ENCODE data around the gene IGSF23.

- TF ChIP-seq CTCF (IDR thresholded peaks at IDR 0.05) (no peak), ZFX (IDR thresholded peaks at IDR 0.05; ENCODE audit: borderline replicate concordance) (no peak)
Measured at GRCh38 chr19:44573627-44574026, 39.7 kb upstream of the IGSF23 start.
